Right forelimb (tissue), 1 donor: ENCODE data around the gene CCNI2.

Experiments used
- DNase-seq: peaks from one replicate; pipeline ENCODE4 v3.0.0-alpha.2; 2018

The CCNI2 gene, protein sequence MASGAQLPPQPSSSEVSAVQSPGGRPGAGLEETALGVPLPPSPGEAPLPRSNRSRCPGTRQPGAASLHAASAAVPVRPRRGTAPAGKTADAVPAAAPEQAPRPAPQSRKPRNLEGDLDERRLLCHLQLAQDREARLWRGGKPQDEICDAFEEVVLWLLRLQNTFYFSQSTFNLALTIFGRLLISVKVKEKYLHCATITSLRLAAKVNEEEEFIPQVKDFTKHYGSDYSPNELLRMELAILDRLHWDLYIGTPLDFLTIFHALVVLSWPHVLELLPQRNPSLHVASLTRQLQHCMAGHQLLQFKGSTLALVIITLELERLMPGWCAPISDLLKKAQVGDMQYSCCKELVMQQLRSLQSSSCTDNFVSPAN

DNA sequence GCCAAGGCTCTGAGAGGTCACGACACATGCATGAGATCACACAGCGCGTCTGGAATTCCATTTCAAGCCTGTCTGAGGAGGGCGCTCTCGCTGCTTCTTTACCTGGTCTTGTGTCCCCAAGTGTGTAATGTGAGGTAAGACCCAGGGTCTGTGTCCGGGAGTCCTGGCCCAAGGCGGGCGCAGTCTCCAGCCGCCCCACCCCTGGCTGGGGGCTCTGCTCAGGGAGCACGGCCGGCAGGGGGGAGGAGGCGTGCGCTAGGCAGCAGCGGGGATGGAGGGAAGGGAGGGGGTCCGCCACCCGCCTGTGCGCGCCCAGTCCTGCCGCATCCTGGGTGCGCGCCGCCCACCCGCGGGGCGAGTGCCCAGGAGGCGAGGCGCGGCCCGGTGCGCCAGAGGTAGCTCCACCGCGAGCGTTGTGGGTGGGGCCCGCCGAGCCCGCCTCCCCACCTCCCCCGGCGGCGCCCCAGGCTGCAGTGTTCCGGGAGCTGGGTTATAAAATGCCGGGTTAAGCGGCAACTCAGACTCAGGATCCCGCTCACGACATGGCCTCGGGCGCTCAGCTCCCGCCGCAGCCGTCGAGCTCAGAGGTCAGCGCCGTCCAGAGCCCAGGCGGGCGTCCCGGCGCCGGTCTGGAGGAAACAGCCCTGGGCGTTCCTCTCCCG lies at the start of gene CCNI2:
Gene CCNI2 (plus strand): TSS at position 473 of the 662 bp plus-strand sequence. CDS start 70 bp downstream, at position 543.
- no peak for DNase-seq

DNA sequence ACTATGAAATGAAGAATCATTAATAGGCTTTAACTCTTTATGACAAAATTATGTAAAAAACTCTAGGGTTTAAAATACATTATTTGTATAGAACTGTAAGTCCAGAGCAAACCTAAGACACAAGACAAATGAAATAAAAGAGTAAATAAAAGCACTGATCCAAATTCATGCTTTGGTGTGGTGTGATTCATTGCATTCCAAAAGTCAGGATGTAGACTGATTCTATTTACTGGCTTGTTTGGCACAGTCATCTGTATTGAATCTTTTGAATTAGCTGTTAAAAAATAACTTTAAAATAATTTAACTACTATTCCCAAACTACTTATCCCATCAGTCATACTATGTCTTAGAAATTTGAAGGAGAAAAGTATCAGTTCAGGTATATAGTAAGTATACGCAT lies 42.4 kb upstream of the CCNI2 start:
- DNase-seq, result no peak

DNA sequence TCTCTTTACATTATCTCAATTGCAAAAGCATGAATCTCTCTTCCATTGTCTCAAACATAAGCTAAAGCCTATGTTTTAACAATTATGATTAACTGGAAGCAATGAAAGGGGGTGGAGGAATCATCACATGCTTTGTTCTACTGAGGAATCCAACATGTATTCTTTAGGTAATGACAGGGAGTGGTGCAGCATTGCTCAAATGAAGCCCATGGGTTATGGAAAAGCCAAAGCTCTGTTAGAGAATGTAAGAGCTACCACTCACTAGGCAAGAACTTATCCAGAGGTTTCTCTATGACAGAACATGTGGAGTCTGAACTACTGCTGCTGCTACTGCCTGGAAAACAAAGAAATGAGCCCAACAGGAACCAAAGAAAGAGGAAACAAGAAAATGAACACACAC lies 38.6 kb upstream of the CCNI2 start:
- no peak for DNase-seq

DNA sequence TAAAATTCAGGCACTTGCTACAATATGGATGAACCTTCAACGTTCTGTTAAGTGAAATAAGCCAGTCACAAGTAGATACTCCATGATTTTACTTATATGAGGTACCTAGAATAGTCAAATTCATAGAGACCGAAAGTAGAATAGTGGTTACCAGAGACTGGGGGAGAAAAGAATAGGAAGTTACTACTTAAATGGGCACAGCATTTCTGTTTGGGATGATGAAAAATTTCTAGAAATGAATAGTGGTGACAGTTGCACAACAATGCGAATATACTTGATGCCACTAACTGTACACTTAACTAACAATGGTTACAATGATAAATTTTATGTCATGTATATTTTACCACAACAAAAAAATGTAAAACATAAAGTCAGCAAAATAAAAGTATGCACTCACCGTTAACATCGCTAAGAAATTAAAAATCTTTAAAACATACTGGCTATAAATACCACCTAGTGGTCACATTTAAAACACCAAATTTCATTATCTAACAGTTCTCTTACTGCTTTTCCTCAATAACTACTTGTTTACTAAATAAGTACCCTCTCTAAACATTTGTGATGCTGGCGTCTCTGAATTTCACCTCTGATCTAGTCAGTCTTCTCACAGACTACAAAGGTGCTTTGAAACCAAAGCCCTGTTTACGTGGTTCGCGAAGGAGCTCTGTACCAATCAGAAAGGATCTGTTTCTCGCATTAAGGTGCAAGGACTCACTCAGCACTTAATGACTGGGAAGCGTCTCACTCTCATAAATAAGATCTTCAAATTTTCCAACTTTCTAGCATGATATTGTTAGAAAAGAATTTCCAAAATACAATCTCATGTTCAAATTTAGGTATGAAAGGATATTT lies 32.5 kb upstream of the CCNI2 start:
- DNase-seq, result no peak

DNA sequence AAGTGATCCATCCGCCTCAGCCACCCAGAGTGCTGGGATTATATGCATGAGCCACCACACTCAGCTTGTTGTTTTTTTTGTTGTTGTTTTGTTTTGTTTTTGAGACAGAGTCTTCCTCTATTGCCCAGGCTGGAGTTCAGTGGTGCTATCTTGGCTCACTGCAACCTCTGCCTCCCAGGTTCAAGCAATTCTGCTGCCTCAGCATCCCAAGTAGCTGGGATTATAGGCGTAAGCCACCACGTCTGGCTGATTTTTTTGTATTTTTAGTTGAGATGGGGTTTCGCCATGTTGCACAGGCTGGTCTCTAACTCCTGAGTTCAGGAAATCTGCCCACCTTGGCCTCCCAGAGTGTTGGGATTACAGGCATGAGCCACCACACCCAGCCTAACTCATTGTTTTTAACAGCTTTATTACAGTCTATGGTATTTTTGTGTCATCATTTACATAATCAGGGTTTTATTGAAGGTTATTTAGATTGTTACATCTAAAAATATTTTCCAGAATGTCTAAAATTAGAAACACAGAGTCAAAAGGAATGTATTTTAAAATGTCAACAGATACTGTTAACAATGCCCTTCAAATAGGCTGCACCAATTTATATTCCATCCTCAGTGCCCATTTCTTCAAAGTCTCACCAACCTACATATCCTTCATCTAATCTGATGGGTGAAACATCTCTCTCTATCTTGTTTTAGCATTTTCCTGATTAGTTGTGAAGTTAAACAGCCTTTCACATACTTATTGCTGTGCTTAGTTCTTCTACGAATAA lies 28.5 kb upstream of the CCNI2 start:
- DNase-seq, result no peak

DNA sequence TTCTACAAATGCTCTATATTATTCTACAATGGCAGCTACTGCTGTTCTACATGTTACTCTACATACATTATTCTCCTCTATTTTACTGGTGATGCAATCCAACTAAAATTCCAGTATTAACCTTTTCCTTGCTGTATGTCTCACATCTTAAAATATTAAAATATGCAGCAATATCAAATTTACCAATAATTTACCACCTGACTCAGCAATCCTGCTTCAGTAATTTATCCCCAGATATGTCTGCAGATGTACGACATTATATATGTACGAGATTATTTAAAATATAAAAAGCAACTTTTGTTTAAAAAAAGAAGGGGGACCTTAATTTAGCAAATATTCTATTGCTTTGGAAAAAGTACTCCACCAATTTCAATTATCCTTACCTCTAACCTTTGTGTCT lies 21.5 kb upstream of the CCNI2 start:
- no peak for DNase-seq

DNA sequence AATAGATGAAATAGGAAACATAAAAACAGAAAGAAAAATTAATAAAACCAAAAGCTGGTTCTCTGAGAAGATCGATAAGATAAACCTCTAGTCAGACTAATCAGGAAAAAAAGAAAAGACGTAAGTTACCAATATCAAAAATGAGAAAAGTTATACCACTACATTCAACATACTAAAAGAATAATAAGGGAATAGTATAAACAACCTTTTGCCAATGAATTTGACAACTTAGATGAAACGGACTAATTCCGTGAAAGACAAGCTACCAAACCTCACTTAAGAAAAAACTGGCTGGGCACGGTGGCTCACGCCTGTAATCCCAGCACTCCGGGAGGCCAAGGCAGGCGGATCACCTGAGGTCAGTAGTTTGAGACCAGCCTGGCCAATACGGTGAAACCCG lies 17.3 kb upstream of the CCNI2 start:
- DNase-seq, result no peak

DNA sequence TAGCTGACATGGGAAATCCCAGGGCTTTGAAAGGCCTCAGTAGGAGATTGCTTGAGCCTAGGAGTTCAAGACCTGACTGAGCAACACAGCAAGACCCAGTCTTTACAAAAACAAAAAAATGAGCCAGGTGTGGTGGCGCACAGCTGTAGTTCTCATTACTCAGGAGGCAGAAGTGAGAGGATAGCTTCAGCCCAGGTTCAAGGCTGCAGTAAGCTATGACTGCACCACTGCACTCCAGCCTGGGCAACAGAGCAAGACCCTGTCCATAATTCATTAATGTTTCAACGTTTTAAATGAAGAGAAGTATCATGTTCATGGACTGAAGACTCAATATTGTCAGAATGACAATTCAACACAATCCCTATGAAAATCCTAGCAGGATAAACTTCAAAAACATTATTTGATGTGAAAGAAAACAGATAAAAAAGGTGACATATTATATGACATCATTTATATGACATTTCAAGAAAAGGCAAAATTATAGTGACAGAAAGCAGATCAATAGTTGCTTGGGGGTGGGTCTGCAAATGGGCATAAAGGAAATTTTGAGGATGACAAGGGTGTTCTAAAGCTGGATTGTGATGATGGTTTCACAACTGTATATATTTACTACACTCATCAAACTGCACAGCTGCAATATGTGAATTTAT lies 13.6 kb upstream of the CCNI2 start:
- no peak for DNase-seq

DNA sequence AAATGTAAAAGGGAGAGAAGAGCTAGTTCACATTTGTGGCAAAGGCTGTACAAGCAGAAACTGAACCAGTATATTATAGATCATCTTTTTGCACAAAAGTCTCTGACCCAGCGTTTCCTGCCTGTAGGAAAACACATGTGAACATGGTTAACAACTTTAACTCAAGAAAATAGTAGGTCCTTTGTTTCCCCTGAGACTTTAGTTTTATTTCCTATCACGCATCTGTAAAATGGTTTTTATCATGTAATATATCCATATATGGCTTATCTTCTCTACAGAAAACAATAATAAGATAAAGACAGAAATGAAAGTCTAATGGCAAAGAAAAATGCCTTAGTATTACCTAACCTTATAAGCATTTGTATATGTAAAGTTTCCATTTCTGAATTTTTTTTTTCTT lies 12.5 kb upstream of the CCNI2 start:
- DNase-seq, result no peak

DNA sequence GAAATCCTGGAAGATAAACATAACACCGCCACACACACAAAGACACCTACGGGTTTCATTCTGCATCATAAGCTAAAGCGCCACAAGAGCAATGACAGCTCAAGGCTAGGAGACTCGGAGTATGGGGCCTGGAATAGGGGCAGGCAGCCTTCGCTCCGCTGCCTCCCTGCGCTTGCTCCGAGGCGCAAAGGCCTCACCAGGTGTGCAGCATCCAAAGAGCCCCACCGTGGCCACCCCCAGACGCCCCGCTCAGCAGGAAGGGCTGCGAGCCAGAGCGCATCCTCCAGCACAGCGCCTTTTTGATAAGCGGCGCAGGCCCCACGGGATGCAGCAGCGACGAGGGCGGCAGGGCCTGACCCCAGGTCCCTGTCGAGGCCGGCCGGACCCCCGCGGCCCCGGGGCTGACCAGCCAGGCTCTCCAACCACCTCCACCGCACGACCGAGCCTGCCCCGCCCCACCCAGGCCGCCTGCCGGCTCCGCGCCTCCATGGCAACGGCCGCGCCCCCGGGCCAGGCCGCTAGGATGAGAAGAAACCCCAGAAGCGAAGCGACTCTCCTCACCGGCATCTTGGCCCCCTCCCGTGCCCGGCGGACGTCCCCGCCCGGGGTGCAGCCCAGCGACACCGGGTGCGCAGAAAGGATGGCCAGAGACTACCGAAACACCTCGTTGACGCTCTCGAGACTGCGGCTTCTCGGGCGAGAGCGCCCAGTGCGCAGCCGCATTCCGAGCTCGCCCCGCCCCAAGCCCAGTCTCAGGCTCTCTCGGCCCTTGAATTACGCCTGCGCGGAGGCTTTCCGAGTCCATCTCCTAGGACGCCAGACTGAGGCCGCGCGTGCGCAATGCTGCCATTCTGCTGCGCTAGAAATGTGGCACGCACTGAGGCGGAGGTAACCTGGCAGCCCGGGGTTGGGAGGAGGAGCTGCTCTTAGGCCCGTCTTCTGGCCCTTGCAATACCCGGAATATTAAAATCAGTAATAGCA lies 10.1 kb upstream of the CCNI2 start, which contains the start of gene KIF3A:
Gene KIF3A (minus strand): TSS at position 694 of the 981 bp plus-strand sequence. CDS start 127 bp downstream, at position 567.
- DNase-seq, result peak; percentile 94

DNA sequence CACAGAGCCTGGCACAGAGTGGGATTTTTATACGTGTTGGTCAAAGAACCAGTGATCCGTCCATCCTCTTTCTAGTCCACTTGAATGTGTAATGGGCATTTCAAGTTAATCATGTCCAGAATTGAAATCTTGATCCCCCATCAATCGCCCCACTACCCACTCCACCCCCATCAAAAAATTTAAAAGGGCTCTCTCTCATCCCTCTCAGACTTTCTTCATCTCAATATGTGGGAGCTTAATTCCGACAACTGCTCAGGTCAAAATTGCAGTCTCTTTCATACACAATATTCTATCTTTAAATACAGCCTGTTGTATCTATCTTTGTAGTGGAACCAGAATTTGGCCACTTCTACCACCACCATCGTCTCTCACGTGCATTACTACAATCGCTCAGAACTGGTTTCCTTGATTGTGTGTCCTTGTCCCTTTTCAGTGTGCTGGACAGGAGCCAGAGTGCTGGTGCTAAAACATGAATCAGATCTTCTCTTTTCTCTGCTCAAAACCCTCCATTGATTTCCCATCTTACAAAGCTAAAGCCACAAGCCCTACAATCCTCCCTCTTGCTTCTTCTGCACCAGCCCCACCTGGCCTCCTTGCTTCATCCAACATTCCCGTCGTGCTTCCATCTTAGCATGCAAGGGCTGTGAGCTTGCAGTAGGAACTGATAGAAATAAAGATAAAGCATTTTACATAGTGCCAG lies 9.1 kb upstream of the CCNI2 start:
- no peak for DNase-seq

DNA sequence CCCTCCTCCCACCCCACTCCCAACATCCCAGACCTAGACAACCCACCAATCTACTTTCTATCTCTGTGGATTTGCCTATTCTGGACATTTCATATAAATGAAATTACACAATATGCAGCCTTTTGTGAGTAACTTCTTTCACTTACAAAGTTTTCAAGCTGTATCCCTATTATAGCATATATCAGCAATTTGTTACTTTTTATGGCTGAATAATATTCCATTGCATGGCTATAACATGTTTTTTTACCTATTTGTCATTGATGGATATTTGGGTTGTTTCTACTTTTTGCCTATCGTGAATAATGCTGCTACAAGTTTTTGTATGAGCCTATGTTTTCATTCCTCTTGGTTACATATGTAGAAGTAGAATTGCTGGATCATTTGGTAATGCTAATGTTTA lies 8.0 kb upstream of the CCNI2 start:
- no peak for DNase-seq

DNA sequence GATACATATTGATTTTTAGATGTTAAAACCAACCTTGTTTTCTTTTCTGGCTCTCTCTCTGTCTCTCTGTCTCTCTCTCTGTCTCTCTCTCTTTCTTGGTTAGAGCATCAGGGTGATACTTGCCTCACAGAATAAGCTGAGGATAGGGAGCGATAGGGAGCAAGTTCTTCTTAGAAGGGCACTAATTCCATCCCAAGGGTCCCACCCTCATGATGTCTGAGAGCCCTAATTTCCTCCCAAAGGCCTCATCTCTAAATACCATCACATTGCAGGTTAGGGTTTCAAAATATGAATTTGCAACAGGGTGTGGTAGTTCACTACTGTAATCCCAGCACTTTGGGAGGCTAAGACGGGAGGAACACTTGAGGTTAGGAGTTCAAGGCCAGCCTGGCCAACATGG lies 5.1 kb upstream of the CCNI2 start:
- no peak for DNase-seq

DNA sequence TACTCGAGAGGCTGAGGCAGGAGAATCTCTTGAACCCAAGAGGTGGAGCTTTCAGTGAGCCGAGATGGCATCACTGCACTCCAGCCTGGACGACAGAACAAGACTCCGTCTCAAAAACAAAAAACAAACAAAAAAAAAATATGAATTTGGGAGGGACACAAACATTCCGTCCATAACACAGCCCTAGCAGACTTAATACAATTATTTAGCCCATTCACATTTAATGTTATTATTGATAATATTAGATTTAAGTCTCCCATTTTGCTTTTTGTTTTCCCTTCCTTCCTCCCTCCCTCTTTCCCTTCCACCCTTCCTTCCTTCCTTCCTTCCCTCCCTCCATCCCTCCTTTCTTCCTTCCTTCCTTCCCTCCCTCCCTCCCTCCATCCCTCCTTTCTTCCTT lies 4.6 kb upstream of the CCNI2 start:
- DNase-seq, result no peak

DNA sequence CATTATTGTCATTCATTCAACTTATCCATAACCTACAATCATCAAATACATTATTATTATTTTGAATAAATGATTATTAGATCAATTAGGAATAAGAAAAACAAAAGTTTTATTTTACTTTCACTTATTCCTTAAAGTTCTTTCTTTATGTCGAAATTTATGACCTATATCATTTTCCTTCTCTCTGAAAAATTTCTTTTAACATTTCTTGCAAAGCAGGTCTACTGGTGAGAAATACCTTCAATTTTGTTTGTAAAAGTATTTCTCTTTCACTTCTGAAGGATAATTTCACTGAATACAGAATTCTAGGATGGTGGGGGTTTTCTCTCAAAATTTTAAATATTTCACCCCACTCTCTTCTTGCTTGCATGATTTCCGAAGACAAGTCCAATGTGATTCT lies 2.6 kb upstream of the CCNI2 start:
- DNase-seq, result no peak

DNA sequence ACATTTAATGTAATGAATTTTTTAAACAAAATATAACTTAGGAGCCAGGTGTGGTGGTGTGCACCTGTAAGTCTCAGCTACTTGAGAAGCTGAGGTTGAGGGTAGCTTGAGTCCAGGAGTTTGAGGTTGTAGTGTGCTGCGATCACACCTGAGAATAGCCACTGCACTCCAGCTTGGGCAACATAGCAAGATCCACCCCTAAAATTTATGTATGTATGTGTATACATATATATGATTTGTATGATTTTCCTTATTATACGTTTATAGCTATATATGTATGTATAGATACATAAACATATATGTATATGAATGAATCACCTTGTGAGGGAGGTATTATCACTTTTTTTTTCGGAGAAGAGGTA lies 653 bp upstream of the CCNI2 start:
- no peak for DNase-seq

DNA sequence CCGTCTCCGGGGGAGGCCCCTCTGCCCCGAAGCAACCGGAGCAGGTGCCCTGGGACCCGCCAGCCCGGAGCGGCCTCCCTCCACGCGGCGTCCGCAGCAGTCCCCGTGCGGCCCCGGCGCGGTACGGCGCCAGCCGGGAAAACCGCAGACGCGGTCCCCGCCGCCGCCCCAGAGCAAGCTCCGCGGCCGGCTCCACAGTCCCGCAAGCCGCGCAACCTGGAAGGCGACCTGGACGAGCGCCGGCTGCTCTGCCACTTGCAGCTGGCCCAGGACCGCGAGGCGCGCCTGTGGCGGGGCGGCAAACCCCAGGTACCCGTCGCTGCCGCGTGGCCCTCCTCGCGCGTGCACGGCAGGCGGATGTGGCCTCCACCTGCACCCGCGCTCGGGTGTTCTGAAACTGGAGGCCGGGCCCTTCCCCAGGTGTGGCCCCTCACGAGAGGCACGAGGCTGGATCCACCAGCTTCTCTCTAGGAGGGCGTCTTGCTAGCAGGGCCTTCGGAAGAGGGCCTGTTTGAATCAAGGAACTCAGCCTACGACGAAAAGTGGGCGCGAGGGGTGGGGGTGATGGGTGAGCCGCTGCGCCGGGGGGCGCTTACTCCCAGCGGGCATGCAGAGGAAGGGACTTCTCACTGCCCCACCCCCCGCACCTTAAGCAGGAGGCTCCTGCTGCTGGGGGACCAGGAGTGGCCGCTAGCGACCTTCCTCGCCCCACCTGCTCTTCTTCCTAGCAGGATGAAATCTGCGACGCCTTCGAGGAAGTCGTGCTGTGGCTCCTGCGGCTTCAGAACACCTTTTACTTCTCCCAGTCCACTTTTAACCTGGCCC lies 602 bp downstream of the CCNI2 start:
- no peak for DNase-seq

DNA sequence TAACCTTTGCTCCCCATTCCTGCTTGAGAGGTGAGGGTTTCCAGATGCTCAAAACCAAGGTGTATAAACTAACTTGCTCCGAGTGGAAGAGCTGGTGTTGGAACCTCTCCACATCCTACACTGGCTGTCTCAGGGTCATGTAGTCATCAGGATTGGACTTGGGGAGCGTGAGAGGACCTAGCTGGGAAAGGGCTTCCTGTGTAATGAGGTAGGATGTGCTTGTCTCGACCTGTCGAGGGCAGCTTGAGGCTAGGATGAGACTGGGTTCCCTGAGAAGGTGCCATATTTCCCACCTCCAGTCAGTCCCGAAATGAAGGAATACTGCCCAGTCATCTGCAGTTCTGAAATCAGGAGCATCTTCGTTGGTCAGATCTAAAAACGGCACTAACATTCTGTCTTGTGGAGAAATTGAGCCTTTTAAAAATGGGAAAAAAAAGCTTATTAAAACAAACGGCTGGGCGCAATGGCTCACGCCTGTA lies 1.3 kb downstream of the CCNI2 start:
- DNase-seq, result no peak

DNA sequence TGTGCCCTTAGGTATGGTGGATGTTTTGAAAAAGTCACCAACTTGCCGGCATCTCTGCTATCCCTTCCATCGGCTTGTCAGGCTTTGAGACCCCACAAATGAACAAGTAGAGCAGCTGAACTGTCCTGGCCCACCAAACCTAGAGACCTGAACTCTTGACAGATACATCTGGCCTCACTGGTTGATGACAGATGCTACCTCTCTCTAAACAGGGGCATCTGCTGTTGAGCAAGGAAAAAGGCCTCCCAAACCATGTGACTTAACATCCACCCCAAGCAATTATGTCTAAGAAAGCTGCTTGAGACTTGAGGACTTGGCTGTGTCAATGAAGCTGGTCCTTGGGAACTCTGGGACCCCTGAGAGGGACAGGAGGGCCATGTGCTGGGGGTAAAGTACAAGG lies 2.3 kb downstream of the CCNI2 start:
- no peak for DNase-seq
